Ishikawa (cell line): ENCODE measurements around the gene RNF121.

Experiments
- CREB1 ChIP-seq: IDR thresholded peaks from 2 replicates; pipeline ENCODE4 v1.6.1; 2012; ENCODE audit warnings: low read depth
- MAX ChIP-seq: IDR thresholded peaks from 2 replicates; pipeline ENCODE4 v1.6.1; 2012
- REST ChIP-seq: IDR thresholded peaks from 2 replicates; pipeline ENCODE4 v1.6.1; 2012; ENCODE audit warnings: low read depth, mild to moderate bottlenecking
- TAF1 ChIP-seq: IDR thresholded peaks from 2 replicates; pipeline ENCODE4 v1.6.1; 2012; ENCODE audit warnings: low read depth, mild to moderate bottlenecking
- TCF12 ChIP-seq: IDR thresholded peaks from 2 replicates; pipeline ENCODE4 v1.6.1; 2012; ENCODE audit warnings: low read depth

- no peak for TF ChIP-seq MAX
- TF ChIP-seq TCF12, result no peak
- no peak for TF ChIP-seq CREB1
- no peak for TF ChIP-seq TAF1
- no peak for TF ChIP-seq REST
Measured at GRCh38 chr11:71937826-71938225, 9.0 kb downstream of the RNF121 start.
